ENCODE measurements around the gene AUP1. TPM values are rescaled to one million over a fixed set of nuclear protein-coding genes. Genes with fewer than 3 reads are reported as not detected.

Gene AUP1
- total RNA-seq, 2 donors from 2014 or later, result 76.3 to 88.9 TPM

GRCh38 chr2:74571058-74571457 lies 41.6 kb upstream of the AUP1 start:
- Histone ChIP-seq H3K9ac (ENCODE audit: extremely low read depth, low read length, poor library complexity, severe bottlenecking) (no peak overlapping the region), H3K36me3 (ENCODE audit: control insufficient read depth, insufficient read depth, low read length) (no peaks in the 10 kb centered on the region), H3K4me3 (ENCODE audit: low read length) (no peak overlapping the region), H3K9me3 (ENCODE audit: control insufficient read depth, low read length) (no peaks in the 10 kb centered on the region), H3K4me1 (ENCODE audit: control insufficient read depth, insufficient read depth, low read length) (no peaks in the 10 kb centered on the region), H3K27ac (ENCODE audit: low read depth, low read length) (no peak overlapping the region), H3K27me3 (ENCODE audit: control insufficient read depth, insufficient read depth, low read length, poor library complexity, severe bottlenecking) (peaks cover 48% of the 10 kb centered on the region)
- peaks cover 8% of the 10 kb centered on the region for H3K27me3 Mint-ChIP-seq (ENCODE audit: insufficient read depth)
- no peaks in the 10 kb centered on the region for H3K4me1 Mint-ChIP-seq
- no peak for DNase-seq
- no peaks in the 10 kb centered on the region for H3K36me3 Mint-ChIP-seq (ENCODE audit: low read depth)
- TF ChIP-seq, protein P1, sequence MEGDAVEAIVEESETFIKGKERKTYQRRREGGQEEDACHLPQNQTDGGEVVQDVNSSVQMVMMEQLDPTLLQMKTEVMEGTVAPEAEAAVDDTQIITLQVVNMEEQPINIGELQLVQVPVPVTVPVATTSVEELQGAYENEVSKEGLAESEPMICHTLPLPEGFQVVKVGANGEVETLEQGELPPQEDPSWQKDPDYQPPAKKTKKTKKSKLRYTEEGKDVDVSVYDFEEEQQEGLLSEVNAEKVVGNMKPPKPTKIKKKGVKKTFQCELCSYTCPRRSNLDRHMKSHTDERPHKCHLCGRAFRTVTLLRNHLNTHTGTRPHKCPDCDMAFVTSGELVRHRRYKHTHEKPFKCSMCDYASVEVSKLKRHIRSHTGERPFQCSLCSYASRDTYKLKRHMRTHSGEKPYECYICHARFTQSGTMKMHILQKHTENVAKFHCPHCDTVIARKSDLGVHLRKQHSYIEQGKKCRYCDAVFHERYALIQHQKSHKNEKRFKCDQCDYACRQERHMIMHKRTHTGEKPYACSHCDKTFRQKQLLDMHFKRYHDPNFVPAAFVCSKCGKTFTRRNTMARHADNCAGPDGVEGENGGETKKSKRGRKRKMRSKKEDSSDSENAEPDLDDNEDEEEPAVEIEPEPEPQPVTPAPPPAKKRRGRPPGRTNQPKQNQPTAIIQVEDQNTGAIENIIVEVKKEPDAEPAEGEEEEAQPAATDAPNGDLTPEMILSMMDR (conservative IDR thresholded peaks at IDR 0.05), result no peak
- 88 to 100% methylated on average over 1 of the region's 1 CpG for WGBS, 2 experiments (ENCODE audit: insufficient coverage in 1 of 2, insufficient read length in 1 of 2)
- no peak overlapping the region for H3K4me3 Mint-ChIP-seq
- H3K9me3 Mint-ChIP-seq, result no peaks in the 10 kb centered on the region
- no peak overlapping the region for H3K27ac Mint-ChIP-seq

GRCh38 chr2:74569686-74570085 lies 40.2 kb upstream of the AUP1 start:
- no peaks in the 10 kb centered on the region for H3K4me1 ChIP-seq (ENCODE audit: control insufficient read depth, insufficient read depth, low read length)
- Mint-ChIP-seq H3K9me3 (no peaks in the 10 kb centered on the region), H3K27ac (no peak overlapping the region), H3K4me3 (no peak overlapping the region), H3K27me3 (ENCODE audit: insufficient read depth) (peaks cover 7% of the 10 kb centered on the region), H3K36me3 (ENCODE audit: low read depth) (no peaks in the 10 kb centered on the region), H3K4me1 (no peaks in the 10 kb centered on the region)
- H3K9ac ChIP-seq (ENCODE audit: extremely low read depth, low read length, poor library complexity, severe bottlenecking), result no peak overlapping the region
- peaks cover 37% of the 10 kb centered on the region for H3K27me3 ChIP-seq (ENCODE audit: control insufficient read depth, insufficient read depth, low read length, poor library complexity, severe bottlenecking)
- TF ChIP-seq, protein P1 (conservative IDR thresholded peaks at IDR 0.05), result no peak
- no peaks in the 10 kb centered on the region for H3K9me3 ChIP-seq (ENCODE audit: control insufficient read depth, low read length)
- 80% methylated on average over 1 of the region's 1 CpG; no CpG with 5 or more reads in 1 of the 2 experiments for WGBS, 2 experiments (ENCODE audit: insufficient coverage in 1 of 2, insufficient read length in 1 of 2)
- H3K4me3 ChIP-seq (ENCODE audit: low read length), result no peak overlapping the region
- no peak overlapping the region for H3K27ac ChIP-seq (ENCODE audit: low read depth, low read length)
- DNase-seq, result no peak
- H3K36me3 ChIP-seq (ENCODE audit: control insufficient read depth, insufficient read depth, low read length), result no peaks in the 10 kb centered on the region

DNA sequence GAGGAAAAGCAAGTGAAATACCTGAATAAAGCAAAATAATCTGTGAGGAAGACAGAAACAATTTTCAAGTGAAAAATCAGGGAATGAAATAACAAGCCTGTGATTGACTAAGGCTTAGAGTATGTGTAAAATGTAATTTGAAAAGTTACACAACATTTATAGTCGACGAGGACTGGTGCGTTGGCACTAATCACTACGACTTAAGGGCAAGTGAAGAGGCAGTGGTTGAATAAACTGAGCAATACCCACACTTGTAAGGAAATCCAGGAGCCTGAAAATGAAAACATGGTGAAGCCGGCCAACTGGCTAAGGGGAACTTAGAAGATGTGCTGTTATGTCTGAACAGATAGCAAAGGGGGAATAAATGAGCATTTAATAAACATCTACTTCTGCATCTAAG lies 38.4 kb upstream of the AUP1 start:
- no peak for DNase-seq
- no peaks in the 10 kb centered on the region for H3K4me1 Mint-ChIP-seq
- TF ChIP-seq, protein P1 (conservative IDR thresholded peaks at IDR 0.05), result no peak
- no peak overlapping the region for H3K27ac ChIP-seq (ENCODE audit: low read depth, low read length)
- H3K27me3 Mint-ChIP-seq (ENCODE audit: insufficient read depth), result peaks cover 9% of the 10 kb centered on the region
- H3K27ac Mint-ChIP-seq, result no peak overlapping the region
- H3K9ac ChIP-seq (ENCODE audit: extremely low read depth, low read length, poor library complexity, severe bottlenecking), result no peak overlapping the region
- 93 to 95% methylated on average over 4 to 5 of the region's 5 CpGs for WGBS, 2 experiments (ENCODE audit: insufficient coverage in 1 of 2, insufficient read length in 1 of 2)
- no peak overlapping the region for H3K4me3 ChIP-seq (ENCODE audit: low read length)
- H3K9me3 ChIP-seq (ENCODE audit: control insufficient read depth, low read length), result no peaks in the 10 kb centered on the region
- H3K36me3 ChIP-seq (ENCODE audit: control insufficient read depth, insufficient read depth, low read length), result no peaks in the 10 kb centered on the region
- no peak overlapping the region for H3K4me3 Mint-ChIP-seq
- peaks cover 47% of the 10 kb centered on the region for H3K27me3 ChIP-seq (ENCODE audit: control insufficient read depth, insufficient read depth, low read length, poor library complexity, severe bottlenecking)
- no peaks in the 10 kb centered on the region for H3K36me3 Mint-ChIP-seq (ENCODE audit: low read depth)
- no peaks in the 10 kb centered on the region for H3K4me1 ChIP-seq (ENCODE audit: control insufficient read depth, insufficient read depth, low read length)
- H3K9me3 Mint-ChIP-seq, result no peaks in the 10 kb centered on the region

Measured in endodermal cell (in vitro differentiated cells).